ENCODE data around the gene NCAM1. TPM values are rescaled to one million over a fixed set of nuclear protein-coding genes. Genes with fewer than 3 reads are reported as not detected.

The NCAM1 gene
- total and polyA plus RNA-seq, 2 of the 13 experiments (the other 11 are each of a cell fraction or from before 2014, with no cell fraction given), result 0.05 TPM; not detected in 1

GRCh38 chr11:113278925-113279324, 317.7 kb downstream of the NCAM1 start:
- ChIA-PET POLR2A (no interaction called here), CTCF (ENCODE audit: low intra/inter-chr PET ratio, low total read pairs) (no interaction called here)
- no peak overlapping the region for H2AFZ ChIP-seq (ENCODE audit: low read length)
- peaks cover 6% of the 10 kb centered on the region for H3K4me1 ChIP-seq (ENCODE audit: insufficient read depth, low read length)
- no peak overlapping the region for H3K27ac ChIP-seq (ENCODE audit: extremely low read length, insufficient read depth, low read length)
- ATAC-seq, result no peak
- peaks cover 0 to 3% of the 10 kb centered on the region in 2 experiments; a peak in 1 of 5 replicates for H3K27me3 ChIP-seq (ENCODE audit: control insufficient read depth in 1 of 2, insufficient read depth in 2 of 2, low read length in 2 of 2)
- BruUV-seq (replicated peaks), result no TSS peak
- in situ Hi-C loops (cut with HindIII; ENCODE audit: extremely low pct_ligation_motif_present, low pct_unique_long_range_greater_than_20kb) (loop anchor here (25.0 kb wide), 1 partner anchor 442 kb away; no protein-coding TSS in a partner anchor), intact Hi-C loops (cut with micrococcal nuclease; ENCODE audit: unreplicated experiment) (no loop called here)
- H3K79me2 ChIP-seq (ENCODE audit: insufficient read depth, low read length), result no peaks in the 10 kb centered on the region
- H3K9ac ChIP-seq (ENCODE audit: insufficient read depth, low read depth, low read length), result no peak overlapping the region
- H3K9me3 ChIP-seq (ENCODE audit: low read length), result no peaks in the 10 kb centered on the region
- no peaks in the 10 kb centered on the region for H4K20me1 ChIP-seq (ENCODE audit: insufficient read depth, low read length)
- WGBS (ENCODE audit: low lambda C conversion rate), result 35% methylated on average over 4 of the region's 4 CpGs
- no peak for DNase-seq (ENCODE audit: low spot score)
- no peak for FAIRE-seq
- no peak for TF ChIP-seq E2F1 (CRISPR knock-in tag; IDR thresholded peaks at IDR 0.05)
- TF ChIP-seq KDM5A (IDR thresholded peaks at IDR 0.05; ENCODE audit: borderline replicate concordance, low read length), result no peak
- TF ChIP-seq PBX2 (CRISPR knock-in tag; IDR thresholded peaks at IDR 0.05), result no peak
- TF ChIP-seq TERF1 (CRISPR knock-in tag; IDR thresholded peaks at IDR 0.05), result no peak
- TF ChIP-seq ZFP36 (IDR thresholded peaks at IDR 0.05; ENCODE audit: borderline replicate concordance, low read depth, low read length, partially characterized antibody), result no peak
- no peak overlapping the region for H3K4me2 ChIP-seq (ENCODE audit: low read depth, low read length)
- no peaks in the 10 kb centered on the region for H3K36me3 ChIP-seq (replicated peaks in 1 of 2; ENCODE audit: control insufficient read depth in 1 of 2, insufficient read depth in 2 of 2, low read length in 2 of 2)
- H3K4me3 ChIP-seq (replicated peaks in 1 of 3; ENCODE audit: insufficient read depth in 1 of 3, low read depth in 2 of 3, low read length in 3 of 3), result no peak overlapping the region
